Superior temporal gyrus (tissue), 1 donor: ENCODE data around the gene LRP1B.

Experiments
- DNase-seq: peaks from one replicate; pipeline ENCODE4 v3.0.0-alpha.2; 2016; ENCODE audit errors: extremely low spot score

LRP1B gene

DNA sequence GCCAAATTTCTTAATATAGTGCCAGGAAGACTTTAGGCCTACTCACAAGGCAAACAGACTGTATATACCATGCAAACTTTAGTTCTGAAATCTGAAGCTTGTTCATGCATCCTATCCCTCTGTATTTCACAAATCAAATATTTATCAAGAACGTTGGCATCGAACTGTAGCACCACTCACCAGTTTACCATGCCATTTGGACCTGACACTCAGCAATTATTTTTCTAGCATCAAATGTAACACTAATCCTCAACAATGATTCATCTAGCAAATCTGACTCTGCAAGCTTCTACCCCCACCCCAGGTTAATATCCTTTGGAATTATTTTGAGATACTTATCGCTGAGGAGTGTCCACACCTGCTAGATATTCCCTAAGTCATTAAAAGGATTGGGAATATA is 1506.6 kb downstream of the LRP1B start:
- no peak for DNase-seq

GRCh38 chr2:140621583-140622362 is 1509.0 kb downstream of the LRP1B start:
- no peak for DNase-seq

DNA sequence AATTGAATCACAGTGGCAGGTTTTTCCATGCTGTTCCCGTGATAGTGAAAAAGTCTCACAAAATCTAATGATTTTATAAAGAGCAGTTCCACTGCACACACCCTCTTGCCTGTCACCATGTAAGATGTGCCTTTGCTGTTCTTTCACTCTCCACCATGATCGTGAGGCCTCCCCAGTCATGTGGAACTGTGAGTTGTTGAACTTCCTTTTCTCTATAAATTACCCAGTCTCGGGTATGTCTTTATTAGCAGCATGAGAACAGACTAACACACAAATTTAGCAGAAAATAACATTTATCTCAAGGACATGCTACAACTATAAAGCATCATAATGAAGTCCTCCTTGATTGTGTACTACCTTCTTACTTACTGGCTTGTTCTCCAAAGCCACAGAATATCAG is 1526.0 kb downstream of the LRP1B start:
- DNase-seq, result no peak

- DNase-seq, result no peak
Observed at GRCh38 chr2:140604096-140604495, 1526.7 kb downstream of the LRP1B start.

- DNase-seq, result no peak
Observed at GRCh38 chr2:140603416-140603815, 1527.4 kb downstream of the LRP1B start.

DNA sequence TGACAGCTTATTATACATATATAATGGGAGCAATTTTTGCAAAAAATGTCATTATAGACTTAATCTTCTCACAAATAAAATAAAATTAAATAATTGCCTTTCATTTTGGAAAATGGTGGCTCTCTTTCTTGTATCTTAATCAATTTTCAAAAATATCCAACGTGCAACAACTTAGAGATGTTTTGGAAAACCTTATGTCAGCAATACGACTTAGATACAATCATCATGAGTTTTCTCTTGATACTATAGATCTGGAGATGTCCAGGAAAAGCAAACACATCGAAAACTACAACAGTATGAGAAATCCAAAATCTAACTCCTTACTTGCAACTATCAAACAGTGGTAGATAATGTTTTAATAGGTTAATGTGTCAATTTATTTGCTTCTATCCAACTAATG is 1529.0 kb downstream of the LRP1B start:
- no peak for DNase-seq

DNA sequence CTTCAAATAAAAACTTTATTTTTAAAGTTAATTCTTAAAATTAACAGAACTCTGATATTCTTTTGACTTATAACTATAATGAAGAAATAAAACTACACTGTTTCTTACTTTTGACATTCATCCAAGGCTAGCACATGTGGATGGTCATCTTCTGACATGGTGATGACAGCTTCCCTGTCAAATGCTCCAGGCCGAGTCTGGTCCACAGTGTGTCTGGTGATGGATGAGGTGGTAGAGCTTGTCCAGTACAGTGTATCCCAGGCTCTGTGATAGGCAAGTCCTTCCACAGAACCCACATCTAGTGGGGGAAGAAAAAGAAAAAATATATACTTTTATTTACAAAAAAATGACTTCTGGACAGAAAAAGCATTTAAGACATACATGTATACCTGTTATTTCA is 1529.5 kb downstream of the LRP1B start:
- no peak for DNase-seq

GRCh38 chr2:140600116-140600515 is 1530.7 kb downstream of the LRP1B start:
- no peak for DNase-seq

- no peak for DNase-seq
Observed at GRCh38 chr2:140597836-140598235, 1533.0 kb downstream of the LRP1B start.

DNA sequence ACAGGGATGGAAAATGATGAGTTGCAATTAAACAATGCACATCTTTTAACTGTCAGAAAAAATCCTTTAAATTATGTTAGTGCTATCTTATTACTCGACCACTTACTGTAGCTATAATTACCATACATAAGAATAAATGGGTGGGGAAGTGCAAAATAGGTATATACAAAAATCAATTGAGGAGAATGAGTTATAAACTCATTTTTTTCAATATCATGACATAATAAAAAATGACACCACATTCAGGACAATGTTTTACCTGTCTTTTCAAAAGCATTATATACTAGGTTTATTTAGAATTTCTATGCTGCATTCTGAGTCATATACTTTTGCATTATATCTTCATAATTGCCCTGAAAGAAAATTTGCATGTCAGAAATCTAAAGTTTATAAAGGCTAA is 1533.6 kb downstream of the LRP1B start:
- DNase-seq, result no peak

- DNase-seq, result no peak
Observed at GRCh38 chr2:140596447-140596846, 1534.4 kb downstream of the LRP1B start.

- DNase-seq, result no peak
Observed at GRCh38 chr2:140595107-140595506, 1535.7 kb downstream of the LRP1B start.

DNA sequence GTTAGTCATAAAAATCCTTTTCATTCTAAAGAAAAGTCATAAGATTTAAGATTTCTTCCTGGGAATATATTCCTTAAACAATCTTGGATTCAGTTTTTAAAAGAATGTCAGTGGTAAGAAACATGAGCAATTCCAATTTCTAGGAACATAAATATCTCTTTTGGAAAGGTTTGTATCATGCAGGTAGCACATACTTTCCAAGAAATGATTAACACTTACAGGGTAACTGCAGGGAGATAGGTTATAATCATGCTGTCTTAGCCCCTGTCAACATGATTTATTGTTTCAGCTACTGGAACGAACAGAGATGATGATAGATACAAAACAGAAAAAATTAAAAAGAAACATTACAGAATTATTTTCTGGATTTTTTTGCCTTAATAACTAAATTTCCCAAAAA is 1537.7 kb downstream of the LRP1B start:
- DNase-seq, result no peak

DNA sequence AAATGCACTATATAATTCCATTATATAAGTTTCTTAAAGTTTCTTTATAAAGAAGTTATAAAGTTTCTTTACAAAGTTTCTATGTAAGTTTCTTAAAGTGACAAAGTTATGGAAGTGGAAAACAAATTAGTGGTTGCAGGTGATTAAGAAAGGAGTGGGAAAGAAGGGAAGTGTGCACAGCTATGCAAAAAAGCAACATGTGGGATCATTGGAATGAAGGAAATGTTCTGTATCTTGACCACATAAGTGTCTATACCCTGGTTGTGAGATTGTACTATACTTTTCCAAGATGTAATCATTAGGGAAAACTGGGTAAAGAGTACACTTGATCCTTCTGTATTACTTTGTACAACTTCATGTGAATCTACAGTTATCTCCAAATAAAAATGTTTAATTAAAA is 1541.1 kb downstream of the LRP1B start:
- DNase-seq, result no peak

DNA sequence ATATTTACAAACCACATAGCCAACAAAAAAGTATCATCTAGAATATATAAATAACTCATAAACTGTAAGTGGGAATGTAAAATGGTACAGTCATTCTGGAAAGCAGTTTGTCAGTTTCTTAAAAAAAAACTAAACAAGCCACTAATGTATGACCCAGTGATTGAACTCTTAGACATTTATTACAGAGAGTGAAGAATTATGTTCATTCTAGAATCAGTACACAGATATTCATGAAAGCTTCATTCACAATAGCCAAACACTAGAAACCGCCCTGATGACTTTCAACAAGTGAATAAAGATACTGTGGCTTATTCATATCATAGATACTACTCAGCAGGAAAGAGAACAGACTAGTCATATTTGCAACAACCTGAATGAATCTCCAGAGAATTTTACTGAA is 1541.5 kb downstream of the LRP1B start:
- no peak for DNase-seq

DNA sequence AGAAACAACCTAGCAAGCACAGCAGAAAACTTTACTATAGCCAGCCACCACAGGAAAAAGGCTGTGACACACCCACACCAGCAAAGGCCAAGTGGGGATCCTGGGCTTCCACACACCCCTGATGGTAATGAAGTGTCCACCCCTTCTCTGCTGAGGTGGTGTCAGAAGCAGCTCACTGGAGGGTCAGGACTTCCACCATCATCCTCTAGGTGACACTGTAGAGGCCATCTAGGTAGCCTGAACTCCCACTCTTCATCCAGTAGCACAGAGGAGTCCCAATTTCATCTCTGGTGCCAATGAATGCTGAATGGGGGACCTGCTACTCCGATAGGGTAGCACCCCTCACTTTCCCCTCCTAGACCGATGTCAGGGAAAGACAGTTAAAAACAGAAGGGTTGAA is 1544.4 kb downstream of the LRP1B start:
- no peak for DNase-seq

DNA sequence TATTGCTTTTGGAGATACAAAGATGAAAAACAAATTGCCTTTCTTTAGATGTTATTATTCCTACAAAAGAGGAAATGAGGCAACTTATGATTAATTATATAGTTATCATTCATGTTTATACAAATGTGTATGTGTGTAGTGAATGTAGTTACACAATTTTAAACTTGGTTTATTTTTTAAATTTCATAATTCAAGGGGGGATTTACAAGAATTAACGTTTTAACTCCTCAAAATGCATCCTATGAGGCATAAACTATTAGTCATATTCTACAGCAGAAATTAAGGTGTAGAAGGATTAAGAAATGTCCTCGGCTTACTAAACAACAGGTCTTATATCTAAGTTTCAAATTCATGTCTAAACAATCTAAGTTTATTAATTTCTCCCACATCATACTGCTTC is 1545.8 kb downstream of the LRP1B start:
- no peak for DNase-seq

- no peak for DNase-seq
Observed at GRCh38 chr2:140584471-140584870, 1546.3 kb downstream of the LRP1B start.

GRCh38 chr2:140580532-140581151 is 1550.2 kb downstream of the LRP1B start:
- DNase-seq, result no peak

GRCh38 chr2:140577453-140577852 is 1553.4 kb downstream of the LRP1B start:
- no peak for DNase-seq

DNA sequence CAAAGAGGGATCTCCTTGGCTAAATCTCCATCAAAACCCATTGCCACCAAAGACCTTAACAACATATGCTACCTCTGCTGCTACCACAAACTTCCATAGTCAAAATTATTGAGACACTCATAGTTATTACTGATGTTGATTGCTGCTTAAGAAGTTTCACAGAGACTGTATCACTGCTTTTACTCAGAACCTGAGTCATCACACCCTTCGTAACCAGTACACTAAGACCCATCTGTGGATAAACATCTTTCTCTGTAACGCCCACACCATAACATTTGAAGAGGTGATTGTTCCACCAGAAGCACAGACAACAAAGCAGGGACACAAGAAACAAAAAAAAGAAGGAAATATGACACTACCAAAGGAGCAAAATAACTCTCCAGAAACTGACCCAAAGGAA is 1563.1 kb downstream of the LRP1B start:
- DNase-seq, result no peak

DNA sequence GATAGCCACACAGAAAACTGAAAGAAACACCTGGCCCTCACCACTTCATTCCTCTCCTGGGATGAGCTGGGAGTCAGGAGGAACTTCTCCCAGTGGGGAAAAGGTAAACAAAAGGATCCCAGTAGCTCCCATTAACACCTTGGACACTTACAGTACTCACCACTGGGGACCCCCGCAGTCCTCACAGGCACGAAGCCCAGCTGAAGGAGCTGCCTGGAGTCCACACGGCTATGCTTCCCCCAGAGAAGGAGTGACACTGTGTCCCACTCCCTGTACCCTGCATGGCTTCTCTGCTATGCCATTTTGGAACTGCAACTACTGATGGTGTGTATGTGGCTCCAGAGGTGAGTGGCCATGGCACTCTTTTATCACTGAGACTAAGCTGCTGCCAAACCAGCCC is 1565.1 kb downstream of the LRP1B start:
- no peak for DNase-seq

DNA sequence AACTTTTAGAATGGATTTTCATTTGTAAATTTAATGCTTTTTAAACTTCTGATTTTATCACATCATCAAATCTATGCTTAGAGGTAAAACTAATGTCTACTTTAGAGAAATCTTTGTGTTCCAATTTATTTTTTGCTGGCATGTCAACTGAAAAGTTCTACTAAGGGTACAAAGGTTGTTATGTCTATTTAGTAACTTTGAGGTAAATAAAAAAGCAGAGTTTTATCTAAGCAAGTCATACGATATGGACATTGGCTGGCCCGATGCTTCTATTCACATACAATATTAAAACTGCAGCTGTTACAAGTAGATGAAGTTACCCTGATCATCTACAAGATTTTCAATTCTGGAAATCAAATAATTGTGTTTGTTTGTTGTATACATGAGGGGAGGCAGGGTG is 1575.1 kb downstream of the LRP1B start:
- no peak for DNase-seq

GRCh38 chr2:140552634-140553033 is 1578.2 kb downstream of the LRP1B start:
- DNase-seq, result no peak
